T47D (cell line): Measurements from ENCODE around the gene DOC2B.

Experiments used
- DNase-seq, 2 experiments: peaks; one replicate each; pipeline versions ENCODE4 v3.0.0 to v3.0.0-alpha.2; 2011 to 2012; ENCODE audit warnings: low read depth in 1 of 2, low spot score in 1 of 2
- JUND ChIP-seq: IDR thresholded peaks from 2 replicates; pipeline ENCODE4 v1.6.1; 2012; ENCODE audit warnings: low read depth
- in situ Hi-C: cut with HindIII; loops from 2 replicates; pipeline ENCODE4 v1.10.0; 2016; ENCODE audit warnings: low sequenced_read_pairs, low pct_unique_long_range_greater_than_20kb

The DOC2B gene

DNA sequence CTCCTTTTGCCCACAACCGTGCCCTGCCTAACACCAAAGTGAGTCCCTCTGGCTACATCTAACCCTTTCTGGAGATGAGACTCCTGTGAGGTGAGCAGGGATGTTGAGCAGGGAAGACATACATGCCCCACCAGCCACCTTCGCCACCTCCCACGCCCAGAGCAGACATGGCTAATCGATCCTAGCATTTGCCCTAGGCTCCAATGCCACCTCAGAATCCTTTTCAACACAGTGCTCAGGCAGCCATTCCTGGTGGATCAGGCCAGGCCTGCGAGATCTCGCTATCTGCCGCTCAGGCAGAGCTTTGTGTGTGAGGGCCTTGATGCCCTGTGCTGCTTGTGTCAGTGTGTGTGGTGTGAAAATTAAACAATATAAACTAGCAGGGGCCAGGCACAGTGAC is 23.1 kb downstream of the DOC2B start:
- DNase-seq, result no peak
- no peak for TF ChIP-seq JUND
- in situ Hi-C loops, result no loop called here

DNA sequence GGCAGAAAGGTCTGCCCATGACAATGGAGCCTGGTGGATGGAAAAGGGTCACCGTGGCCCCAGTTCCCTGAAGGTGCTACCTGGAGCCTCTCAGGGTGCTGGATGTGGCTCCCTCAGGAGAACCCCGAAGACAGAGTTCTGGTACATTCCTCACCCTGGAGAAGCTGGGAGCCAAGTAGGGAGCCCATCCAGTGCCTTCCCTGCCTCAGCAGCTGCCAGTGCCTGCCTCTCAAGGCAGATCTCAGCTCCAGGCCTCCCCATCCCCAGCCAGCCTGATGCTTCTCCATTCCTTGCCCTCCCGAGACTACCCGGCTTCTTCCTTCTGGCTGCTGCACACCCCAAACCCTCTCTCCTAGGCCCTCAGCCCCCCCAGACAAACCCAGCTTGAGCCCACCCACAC is 23.5 kb downstream of the DOC2B start:
- no peak for TF ChIP-seq JUND
- in situ Hi-C loops, result no loop called here
- DNase-seq, result no peak

DNA sequence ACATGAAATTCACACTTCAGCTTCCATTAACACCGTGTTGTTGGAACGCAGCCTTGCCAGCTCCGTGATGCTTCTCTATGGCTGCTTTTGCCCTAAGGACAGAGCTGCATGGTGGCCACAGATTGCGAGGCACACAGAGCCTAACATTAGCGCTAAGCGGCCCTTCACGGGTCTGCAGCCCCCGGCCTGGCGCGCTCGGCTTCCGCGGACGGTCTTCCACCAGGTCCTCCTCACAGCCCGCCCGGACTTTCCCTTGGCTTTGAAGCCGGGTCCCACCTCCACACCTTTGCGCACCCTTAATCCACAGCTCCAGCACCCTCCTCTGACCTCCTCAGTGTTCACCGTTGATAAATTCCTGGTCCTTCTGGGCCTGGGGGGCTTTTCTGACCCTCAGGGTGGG is 24.5 kb downstream of the DOC2B start:
- in situ Hi-C loops, result no loop called here
- TF ChIP-seq JUND, result no peak

DNA sequence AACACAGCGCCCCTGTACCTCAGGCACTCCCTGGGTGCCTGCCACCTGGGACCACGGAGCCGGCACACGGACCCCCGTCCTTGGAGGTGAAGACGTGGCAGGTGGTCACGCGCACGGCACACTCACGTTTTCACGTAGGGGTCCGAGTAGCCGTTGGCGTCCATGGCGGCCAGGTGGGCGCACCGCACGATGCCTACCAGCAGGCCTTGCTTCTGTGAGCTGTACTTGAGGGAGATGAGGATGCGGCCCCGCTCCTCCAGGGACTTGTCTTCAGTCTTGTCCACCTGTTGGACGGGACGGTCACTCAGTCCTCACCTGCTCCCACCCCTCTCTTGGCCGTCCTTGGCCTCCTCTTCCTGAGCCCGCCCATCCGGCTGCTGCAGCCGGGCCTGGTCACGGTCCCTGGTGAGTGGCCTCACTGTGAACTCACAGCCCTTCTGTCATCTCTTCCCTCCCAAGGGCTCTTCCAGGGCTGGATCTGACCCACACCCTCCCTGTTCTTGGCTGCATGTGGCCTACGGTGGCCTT is 25.3 kb downstream of the DOC2B start:
- no peak for TF ChIP-seq JUND
- no peak for DNase-seq
- in situ Hi-C loops, result no loop called here

More for the DNA sequence above, 24.5 kb downstream of the DOC2B start:
- DNase-seq, result no peak

DNA sequence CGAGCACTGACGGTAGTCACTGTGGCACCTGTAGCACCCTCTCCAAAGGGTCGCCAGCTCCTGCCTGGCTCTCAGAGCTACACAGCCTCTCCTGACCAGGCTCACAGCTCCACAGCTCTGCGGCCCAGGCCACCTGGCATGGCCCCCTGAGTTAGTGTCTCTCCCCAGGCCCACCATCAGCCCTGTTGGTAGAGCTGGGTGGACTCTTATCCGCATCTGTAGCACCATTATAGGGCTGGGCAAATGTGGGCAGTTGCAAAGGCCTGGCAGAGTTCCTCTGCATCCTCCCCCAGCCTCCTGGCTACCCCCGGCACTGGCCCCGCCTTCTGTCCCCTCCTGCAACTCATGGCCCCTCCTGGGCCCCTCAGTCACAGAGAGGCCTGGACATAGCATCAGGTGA is 25.9 kb downstream of the DOC2B start:
- in situ Hi-C loops, result no loop called here
- TF ChIP-seq JUND, result no peak
- no peak for DNase-seq

DNA sequence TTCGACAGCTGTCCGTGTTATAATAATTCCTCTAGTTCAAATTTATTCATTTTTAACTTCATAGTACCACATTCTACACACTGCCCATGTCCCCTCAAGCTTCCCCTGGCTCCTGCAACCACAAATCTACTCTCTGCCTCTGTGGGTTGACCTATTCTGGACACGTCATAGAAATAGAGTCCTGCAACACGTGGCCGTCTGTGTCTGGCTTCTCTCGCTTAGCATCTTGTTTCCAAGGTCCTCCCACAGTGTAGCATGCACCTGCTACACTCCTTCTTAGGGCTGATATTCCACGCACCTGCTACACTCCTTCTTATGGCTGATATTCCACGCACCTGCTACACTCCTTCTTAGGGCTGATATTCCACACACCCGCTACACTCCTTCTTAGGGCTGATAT is 27.6 kb downstream of the DOC2B start:
- TF ChIP-seq JUND, result no peak
- DNase-seq, result no peak
- in situ Hi-C loops, result no loop called here

DNA sequence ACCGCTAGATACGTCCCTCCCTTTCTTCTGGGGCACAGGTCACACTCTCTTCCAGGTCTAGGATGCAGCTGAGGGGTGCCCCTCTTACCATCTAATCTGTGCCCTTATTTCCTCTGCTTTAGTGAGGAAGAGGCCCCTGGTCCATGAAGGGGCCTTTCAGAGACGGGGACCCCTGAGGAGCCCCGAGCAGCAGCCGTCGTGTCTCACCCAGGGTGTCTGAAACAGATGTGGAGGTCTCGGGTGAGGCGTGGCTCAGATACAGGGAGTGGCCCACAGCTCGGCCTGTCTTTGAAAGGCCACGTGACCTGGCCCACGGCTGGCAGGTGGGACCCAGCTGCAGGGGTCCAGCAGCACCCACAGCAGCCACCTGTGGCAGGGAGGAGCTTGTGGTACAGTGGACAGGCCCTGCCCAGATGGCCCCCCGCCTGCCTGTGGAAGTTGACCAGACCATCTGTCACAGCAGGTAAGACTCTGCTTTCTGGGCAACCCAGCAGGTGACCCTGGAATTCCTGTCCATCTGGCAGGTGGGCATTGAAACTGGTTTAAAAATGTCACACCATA is 28.5 kb downstream of the DOC2B start:
- in situ Hi-C loops, result no loop called here
- no peak for TF ChIP-seq JUND
- no peak for DNase-seq

DNA sequence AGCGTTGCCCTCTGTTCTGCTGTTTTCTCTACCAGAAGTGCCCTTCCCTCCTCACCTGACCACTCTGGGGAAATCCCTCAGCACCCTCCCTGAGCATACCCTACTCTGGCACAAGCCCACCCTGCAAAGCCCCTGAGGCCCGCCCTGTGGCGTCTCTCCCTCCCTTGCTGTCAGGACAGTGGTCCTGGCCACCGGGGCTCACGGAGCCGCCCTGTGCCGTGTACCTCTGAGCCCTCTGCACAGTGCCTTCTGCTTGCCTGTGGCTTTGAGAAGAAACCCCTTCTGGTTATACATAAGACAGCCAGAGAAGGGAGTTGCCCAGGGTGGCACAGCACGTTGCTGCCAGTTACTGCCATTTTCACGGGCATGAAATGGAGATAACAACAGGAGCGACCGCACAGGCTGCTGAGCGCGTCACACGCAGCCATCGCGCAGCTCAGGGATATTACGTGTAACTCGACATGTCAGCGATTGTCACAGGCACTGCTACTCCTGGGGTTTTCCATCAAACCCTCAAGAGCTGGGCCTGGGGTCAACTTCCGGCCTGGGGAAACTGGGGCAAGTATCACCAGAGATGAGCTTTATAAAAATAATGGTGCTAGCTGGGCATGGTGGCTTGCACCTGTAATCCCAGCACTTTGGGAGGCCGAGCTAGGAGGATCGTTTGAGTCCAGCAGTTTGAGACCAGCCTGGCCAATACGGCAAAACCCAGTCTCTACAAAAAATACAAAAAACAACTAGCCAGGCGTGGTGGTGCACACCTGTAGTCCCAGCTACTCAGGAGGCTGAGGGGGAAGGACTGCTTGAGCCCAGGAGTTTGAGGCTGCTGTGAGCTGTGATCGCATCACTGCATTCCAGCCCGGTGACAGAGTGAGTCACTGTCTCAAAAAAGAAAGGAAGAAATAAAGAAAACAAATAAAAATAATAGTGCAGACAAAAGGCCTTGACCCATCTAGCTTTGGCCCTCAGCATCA is 29.3 kb downstream of the DOC2B start:
- in situ Hi-C loops, result no loop called here
- TF ChIP-seq JUND, result no peak
- DNase-seq, result no peak

DNA sequence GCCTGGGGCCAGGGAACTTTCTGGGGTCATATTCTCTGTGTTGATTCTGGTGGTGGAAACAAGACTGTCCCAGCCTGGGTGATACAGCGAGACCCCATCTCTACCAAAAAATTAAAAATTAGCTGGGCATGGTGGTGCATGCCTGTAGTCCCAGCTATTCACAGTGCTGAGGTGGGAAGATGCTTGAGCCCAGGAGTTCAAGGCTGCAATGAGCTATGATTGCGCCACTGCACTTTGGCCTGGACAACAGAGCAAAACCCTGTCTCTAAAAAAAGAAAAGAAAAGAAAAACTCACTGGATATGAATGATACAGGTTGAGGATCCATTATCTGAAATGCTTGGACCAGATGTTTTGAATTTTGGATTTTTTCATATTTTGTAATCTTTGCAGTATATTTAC is 30.4 kb downstream of the DOC2B start:
- no peak for DNase-seq
- in situ Hi-C loops, result no loop called here
- TF ChIP-seq JUND, result no peak

DNA sequence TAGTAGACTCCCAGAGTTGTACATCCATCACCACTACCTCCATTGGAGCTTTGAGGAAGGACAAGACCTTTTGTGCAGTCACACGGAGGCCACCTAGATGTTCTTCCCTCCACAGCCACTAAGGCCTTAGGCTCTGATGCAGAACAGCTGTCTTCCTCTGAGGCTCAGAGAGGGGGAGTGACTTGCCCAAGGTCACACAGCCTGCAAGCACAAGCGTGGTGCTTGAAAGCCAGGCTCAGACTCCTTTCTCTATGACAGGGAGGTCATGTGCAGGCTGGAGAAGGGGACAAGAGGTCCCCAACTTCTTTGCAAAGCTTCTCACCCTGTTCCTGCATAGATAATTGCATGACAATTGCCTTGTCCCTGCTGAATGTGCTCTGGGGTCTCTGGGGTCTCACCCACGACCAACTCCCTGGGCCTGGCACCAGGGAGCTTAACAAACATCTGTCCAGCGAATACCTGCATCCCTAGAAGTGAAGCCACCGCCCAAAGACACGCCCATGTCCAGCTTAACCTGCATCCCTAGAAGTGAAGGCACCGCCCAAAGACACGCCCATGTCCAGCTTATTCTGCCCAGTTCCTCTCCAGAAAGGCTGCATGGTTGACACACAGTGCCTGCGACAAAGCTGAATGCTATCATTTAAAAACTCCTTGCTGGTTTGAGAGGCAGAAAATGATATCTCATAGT is 31.4 kb downstream of the DOC2B start:
- TF ChIP-seq JUND, result no peak
- in situ Hi-C loops, result no loop called here
- peak in 1 of 2 experiments; percentile 66 for DNase-seq

DNA sequence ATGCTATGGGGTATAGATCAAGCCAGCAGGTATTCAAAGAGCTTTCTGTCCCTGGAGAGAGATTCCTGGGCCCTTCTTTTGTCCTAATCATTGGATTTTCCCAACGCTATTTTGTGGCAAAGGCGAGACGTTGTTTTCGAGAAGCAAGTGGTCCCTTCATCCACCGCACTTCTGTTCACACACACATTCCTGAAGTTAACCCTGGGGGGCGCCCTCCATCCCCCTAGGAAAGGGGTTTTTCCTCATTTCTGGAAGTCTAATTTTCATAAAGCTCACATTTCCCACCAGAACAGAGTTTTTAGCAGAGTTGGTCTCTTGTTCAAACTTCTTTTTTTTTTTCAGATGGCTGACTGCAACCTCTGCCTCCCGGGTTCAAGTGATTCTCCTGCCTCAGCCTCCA is 32.2 kb downstream of the DOC2B start:
- in situ Hi-C loops, result no loop called here
- TF ChIP-seq JUND, result no peak
- DNase-seq, result no peak

DNA sequence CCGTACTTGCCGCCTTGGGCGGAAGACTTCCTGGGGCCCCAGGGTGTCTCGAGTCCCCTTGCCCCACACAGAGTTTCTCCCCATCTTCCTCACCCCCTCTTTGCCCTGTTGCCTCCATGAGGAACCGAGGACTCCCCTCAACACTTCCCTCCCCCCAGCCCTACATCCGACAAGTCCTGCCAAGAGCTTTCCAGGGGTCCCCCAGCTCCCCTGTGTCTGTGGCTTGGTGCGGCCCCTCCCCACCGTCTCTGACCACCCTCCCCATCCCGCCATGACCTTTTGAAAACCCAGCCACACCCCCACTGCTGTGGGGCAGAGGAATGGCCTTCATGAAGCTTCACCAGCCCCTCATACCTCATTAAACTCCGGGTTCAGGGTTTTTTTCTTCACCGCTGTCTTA is 32.7 kb downstream of the DOC2B start:
- DNase-seq, result no peak
- in situ Hi-C loops, result no loop called here
- TF ChIP-seq JUND, result no peak
